IMR-90 (cell line): Measurements from ENCODE around the gene KCNT1. TPM values are rescaled to one million over a fixed set of nuclear protein-coding genes. Genes with fewer than 3 reads are reported as not detected.

Source experiments
- ATAC-seq: fragments of 200-7000 bp; cut with Tn5 transposase; 2 replicates; pipeline ENCODE4 v1.9.1; 2020; ENCODE audit warnings: low read depth, mild to moderate bottlenecking, moderate library complexity
- BruUV-seq: library from RNA; stranded (reverse); fragments of 400-500 nt; replicated peaks from 2 replicates; lab custom pipeline; 2021; lab: Mats Ljungman, UMichigan
- CTCF ChIA-PET: fragments of 300-600 bp; formaldehyde crosslinking; extraction: SDS; loops from one replicate; lab custom pipeline; 2021; ENCODE audit warnings: antibody characterized with exemption; lab: Yijun Ruan, JAX
- POLR2A ChIA-PET: fragments of 300-600 bp; sonication (Branson Sonifier 250); formaldehyde crosslinking; loops from one replicate; lab custom pipeline; 2022; ENCODE audit warnings: antibody characterized with exemption; ENCODE audit not compliant: unreplicated experiment; lab: Charles Lee
- DNase-seq: peaks from one replicate; pipeline ENCODE4 v3.0.0; 2013
- H2AFZ ChIP-seq: replicated peaks from 2 replicates; pipeline ENCODE3; 2013; ENCODE audit warnings: low read length, mild to moderate bottlenecking; ENCODE audit not compliant: poor library complexity
- H2AK5ac ChIP-seq: 2 replicates; pipeline ENCODE4 v1.6.1; 2013; ENCODE audit warnings: low read depth, low read length, inconsistent platforms
- H2AK9ac ChIP-seq: replicated peaks from 2 replicates; pipeline ENCODE3; 2013; ENCODE audit warnings: mild to moderate bottlenecking, low read depth, low read length, moderate library complexity; ENCODE audit not compliant: poor library complexity
- H2BK120ac ChIP-seq: 2 replicates; pipeline ENCODE4 v1.6.1; 2013; ENCODE audit warnings: low read depth, low read length, inconsistent platforms
- H2BK15ac ChIP-seq: 3 replicates; pipeline ENCODE4 v1.6.1; 2013; ENCODE audit warnings: low read depth, low read length, inconsistent platforms
- H2BK20ac ChIP-seq: 2 replicates; pipeline ENCODE4 v1.6.1; 2013; ENCODE audit warnings: low read depth, mild to moderate bottlenecking, inconsistent platforms, low read length, moderate library complexity
- H2BK5ac ChIP-seq: 2 replicates; pipeline ENCODE4 v1.6.1; 2013; ENCODE audit warnings: mild to moderate bottlenecking, low read depth, low read length, inconsistent platforms; ENCODE audit not compliant: poor library complexity, severe bottlenecking
- H3K14ac ChIP-seq: replicated peaks from 2 replicates; pipeline ENCODE4 v1.6.1; 2013; ENCODE audit warnings: low read depth, low read length, inconsistent platforms
- H3K18ac ChIP-seq: 2 replicates; pipeline ENCODE4 v1.6.1; 2013; ENCODE audit warnings: low read depth, low read length, control low read depth
- H3K23ac ChIP-seq: 2 replicates; pipeline ENCODE4 v1.6.1; 2013; ENCODE audit warnings: low read depth, low read length, inconsistent platforms
- H3K27ac ChIP-seq: 2 replicates; pipeline ENCODE4 v1.5.1; 2013; ENCODE audit warnings: mild to moderate bottlenecking, control low read depth, low read length; ENCODE audit not compliant: insufficient read depth
- H3K27me3 ChIP-seq: 2 replicates; pipeline ENCODE4 v1.6.1; 2013; ENCODE audit warnings: low read length; ENCODE audit not compliant: control insufficient read depth, insufficient read depth
- H3K36me3 ChIP-seq: 2 replicates; pipeline ENCODE4 v1.6.1; 2013; ENCODE audit warnings: low read length, mixed read lengths; ENCODE audit not compliant: control insufficient read depth, insufficient read depth
- H3K4ac ChIP-seq: 2 replicates; pipeline ENCODE4 v1.6.1; 2013; ENCODE audit warnings: low read depth, low read length, inconsistent platforms
- H3K4me1 ChIP-seq: 2 replicates; pipeline ENCODE4 v1.6.1; 2013; ENCODE audit warnings: low read length, mixed read lengths; ENCODE audit not compliant: control insufficient read depth, insufficient read depth
- H3K4me2 ChIP-seq: 2 replicates; pipeline ENCODE4 v1.6.1; 2013; ENCODE audit warnings: low read depth, mild to moderate bottlenecking, control low read depth, low read length, moderate library complexity
- H3K4me3 ChIP-seq: 2 replicates; pipeline ENCODE4 v1.5.1; 2013; ENCODE audit warnings: low read depth, mild to moderate bottlenecking, control low read depth, low read length, moderate library complexity; ENCODE audit not compliant: insufficient read depth
- H3K56ac ChIP-seq: 2 replicates; pipeline ENCODE4 v1.6.1; 2013; ENCODE audit warnings: low read length, inconsistent platforms; ENCODE audit not compliant: insufficient read depth; ENCODE audit errors: extremely low read depth
- H3K79me1 ChIP-seq, 2 experiments: 2 replicates each; pipeline ENCODE4 v1.6.1; 2013; ENCODE audit warnings: low read length in 2 of 2, inconsistent platforms in 1 of 2, low read depth in 1 of 2
- H3K9ac ChIP-seq: 2 replicates; pipeline ENCODE4 v1.6.1; 2013; ENCODE audit warnings: low read depth, low read length, control low read depth
- H3K9me1 ChIP-seq: 2 replicates; pipeline ENCODE4 v1.6.1; 2013; ENCODE audit warnings: low read length, inconsistent platforms; ENCODE audit not compliant: insufficient read depth
- H3K9me3 ChIP-seq: 2 replicates; pipeline ENCODE4 v1.6.1; 2013; ENCODE audit warnings: low read length; ENCODE audit not compliant: control insufficient read depth, insufficient read depth
- H4K20me1 ChIP-seq: 2 replicates; pipeline ENCODE4 v1.6.1; 2013; ENCODE audit warnings: low read length, inconsistent platforms; ENCODE audit not compliant: insufficient read depth
- H4K5ac ChIP-seq: 2 replicates; pipeline ENCODE4 v1.6.1; 2013; ENCODE audit warnings: mild to moderate bottlenecking, low read depth, low read length, control low read depth
- H4K8ac ChIP-seq, 2 experiments: 2 replicates each; pipeline ENCODE4 v1.6.1; 2013; ENCODE audit warnings: low read depth in 2 of 2, low read length in 2 of 2, control low read depth in 1 of 2, inconsistent platforms in 1 of 2
- H4K91ac ChIP-seq: 2 replicates; pipeline ENCODE4 v1.6.1; 2013; ENCODE audit warnings: low read depth, low read length, inconsistent platforms; ENCODE audit not compliant: insufficient read depth
- CEBPB ChIP-seq: IDR thresholded peaks from 2 replicates; pipeline ENCODE4 v1.6.1; 2012; ENCODE audit warnings: low read depth, low read length, improper control_type of control experiment
- CHD1 ChIP-seq: IDR thresholded peaks from 2 replicates; pipeline ENCODE4 v1.6.1; 2012; ENCODE audit warnings: low read depth, low read length, improper control_type of control experiment
- MAZ ChIP-seq: IDR thresholded peaks from 2 replicates; pipeline ENCODE4 v1.6.1; 2012; ENCODE audit warnings: low read depth, mild to moderate bottlenecking, low read length, improper control_type of control experiment, moderate library complexity, borderline replicate concordance
- NFE2L2 ChIP-seq: fragments of 150-350 bp; IDR thresholded peaks from 2 replicates; pipeline ENCODE4 v1.6.1; 2016; ENCODE audit warnings: low read depth, mild to moderate bottlenecking, low read length
- WGBS, 2 experiments: methylation state at CpG; one replicate each; pipeline versions ENCODE4 v1.1.5 to v1.1.7; 2013; ENCODE audit warnings: missing lambda C conversion rate in 2 of 2; ENCODE audit not compliant: insufficient read length in 1 of 2; ENCODE audit errors: extremely low coverage in 2 of 2; 5-methylcytosine and 5-hydroxymethylcytosine counted together
- dilution Hi-C: fragments of 300-500 bp; cut with HindIII; formaldehyde crosslinking; loops from one replicate; pipeline ENCODE4 v1.14.3; 2018; ENCODE audit warnings: low sequenced_read_pairs; ENCODE audit not compliant: unreplicated experiment
- in situ Hi-C: fragments of 300-500 bp; cut with MboI; formaldehyde crosslinking; loops from 3 replicates; pipeline ENCODE4 v1.14.3; 2019; ENCODE audit warnings: low sequenced_read_pairs, inconsistent platforms, mixed read lengths
- intact Hi-C: fragments of 100-400 bp; cut with micrococcal nuclease; formaldehyde crosslinking; loops from 2 replicates; pipeline ENCODE4 v1.10.0; 2022
- polyA plus RNA-seq, 3 experiments: library from polyadenylated mRNA; depleted of rRNA; stranded (reverse); fragments of >200 nt; gene quantifications; 2 replicates each; pipeline ENCODE4 v1.2.3, GENCODE V29; 2012; ENCODE audit warnings: low replicate concordance in 1 of 3
- total RNA-seq: library from RNA; depleted of rRNA; stranded (reverse); fragments of >200 nt; gene quantifications from 2 replicates; pipeline ENCODE4 v1.2.3, GENCODE V29; 2012
- TF ChIP-seq, protein P1 (sequence below): conservative IDR thresholded peaks from 2 replicates; pipeline ENCODE4 v1.5.1; 2012; ENCODE audit warnings: mild to moderate bottlenecking, low read depth, low read length, improper control_type of control experiment
- TF ChIP-seq, protein P2 (sequence below): fragments of 150-350 bp; IDR thresholded peaks from 2 replicates; pipeline ENCODE4 v1.6.1; 2017; ENCODE audit warnings: mild to moderate bottlenecking, antibody characterized with exemption, low read length, low read depth

Gene KCNT1
- total and polyA plus RNA-seq, 2 of the 4 experiments (the other 2 are of a cell fraction), result not detected

DNA sequence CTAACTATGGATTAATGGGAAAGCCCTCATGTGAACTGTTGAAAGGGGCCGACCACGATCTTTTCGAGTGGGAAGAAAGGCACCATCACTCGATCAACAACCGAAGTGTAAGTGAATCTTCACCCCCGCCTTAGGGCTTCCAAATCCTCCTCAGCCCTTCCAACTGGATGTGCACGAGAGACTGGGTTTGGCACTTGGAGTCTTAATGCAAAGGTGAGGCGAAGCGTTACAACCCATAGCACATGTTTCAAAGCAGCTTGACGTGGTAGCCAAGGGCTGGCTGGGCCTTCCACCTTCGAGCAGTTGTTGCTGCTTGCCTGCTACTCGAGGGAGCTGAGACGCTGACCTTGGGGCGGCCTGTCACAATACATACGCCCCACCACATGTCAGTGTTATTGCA, 44.6 kb upstream of the KCNT1 start:
- no peak overlapping the region for H4K91ac ChIP-seq
- WGBS, 2 experiments, result no CpG with 5 or more reads among the region's 15 CpGs
- no peak overlapping the region for H2AK9ac ChIP-seq
- H4K20me1 ChIP-seq, result no peaks in the 10 kb centered on the region
- H3K9me3 ChIP-seq, result peaks cover 7% of the 10 kb centered on the region
- no peak overlapping the region for H3K14ac ChIP-seq
- H4K8ac ChIP-seq, result no peak overlapping the region
- no peak overlapping the region for H3K4me3 ChIP-seq
- H3K36me3 ChIP-seq, result no peaks in the 10 kb centered on the region
- TF ChIP-seq, protein P1, sequence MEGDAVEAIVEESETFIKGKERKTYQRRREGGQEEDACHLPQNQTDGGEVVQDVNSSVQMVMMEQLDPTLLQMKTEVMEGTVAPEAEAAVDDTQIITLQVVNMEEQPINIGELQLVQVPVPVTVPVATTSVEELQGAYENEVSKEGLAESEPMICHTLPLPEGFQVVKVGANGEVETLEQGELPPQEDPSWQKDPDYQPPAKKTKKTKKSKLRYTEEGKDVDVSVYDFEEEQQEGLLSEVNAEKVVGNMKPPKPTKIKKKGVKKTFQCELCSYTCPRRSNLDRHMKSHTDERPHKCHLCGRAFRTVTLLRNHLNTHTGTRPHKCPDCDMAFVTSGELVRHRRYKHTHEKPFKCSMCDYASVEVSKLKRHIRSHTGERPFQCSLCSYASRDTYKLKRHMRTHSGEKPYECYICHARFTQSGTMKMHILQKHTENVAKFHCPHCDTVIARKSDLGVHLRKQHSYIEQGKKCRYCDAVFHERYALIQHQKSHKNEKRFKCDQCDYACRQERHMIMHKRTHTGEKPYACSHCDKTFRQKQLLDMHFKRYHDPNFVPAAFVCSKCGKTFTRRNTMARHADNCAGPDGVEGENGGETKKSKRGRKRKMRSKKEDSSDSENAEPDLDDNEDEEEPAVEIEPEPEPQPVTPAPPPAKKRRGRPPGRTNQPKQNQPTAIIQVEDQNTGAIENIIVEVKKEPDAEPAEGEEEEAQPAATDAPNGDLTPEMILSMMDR, result no peak
- TF ChIP-seq CHD1 (no peak), NFE2L2 (no peak), CEBPB (no peak), MAZ (no peak)
- TF ChIP-seq, protein P2, sequence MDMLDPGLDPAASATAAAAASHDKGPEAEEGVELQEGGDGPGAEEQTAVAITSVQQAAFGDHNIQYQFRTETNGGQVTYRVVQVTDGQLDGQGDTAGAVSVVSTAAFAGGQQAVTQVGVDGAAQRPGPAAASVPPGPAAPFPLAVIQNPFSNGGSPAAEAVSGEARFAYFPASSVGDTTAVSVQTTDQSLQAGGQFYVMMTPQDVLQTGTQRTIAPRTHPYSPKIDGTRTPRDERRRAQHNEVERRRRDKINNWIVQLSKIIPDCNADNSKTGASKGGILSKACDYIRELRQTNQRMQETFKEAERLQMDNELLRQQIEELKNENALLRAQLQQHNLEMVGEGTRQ, result no peak
- dilution Hi-C loops (no loop called here), intact Hi-C loops (no loop called here), in situ Hi-C loops (no loop called here)
- H2AFZ ChIP-seq, result no peak overlapping the region
- no peaks in the 10 kb centered on the region for H3K79me1 ChIP-seq
- no peak overlapping the region for H2AK5ac ChIP-seq
- H3K9ac ChIP-seq, result no peak overlapping the region
- no peaks in the 10 kb centered on the region for H3K9me1 ChIP-seq
- no peak overlapping the region for H3K23ac ChIP-seq
- no peak overlapping the region for H3K18ac ChIP-seq
- H3K4me1 ChIP-seq, result no peaks in the 10 kb centered on the region
- no peak overlapping the region for H2BK5ac ChIP-seq
- DNase-seq, result no peak
- H3K4me2 ChIP-seq, result no peak overlapping the region
- no peak for ATAC-seq
- no peak overlapping the region for H3K4ac ChIP-seq
- BruUV-seq, result no TSS peak
- H4K5ac ChIP-seq, result no peak overlapping the region
- no peak overlapping the region for H2BK15ac ChIP-seq
- ChIA-PET CTCF (no interaction called here), POLR2A (no interaction called here)
- H2BK120ac ChIP-seq, result no peak overlapping the region
- no peak overlapping the region for H2BK20ac ChIP-seq
- no peak overlapping the region for H3K27ac ChIP-seq
- no peak overlapping the region for H3K56ac ChIP-seq
- H3K27me3 ChIP-seq, result no peaks in the 10 kb centered on the region
